HepG2 (cell line): ENCODE results near the gene P4HB. TPM values are rescaled to one million over a fixed set of nuclear protein-coding genes. Genes with fewer than 3 reads are reported as not detected.

Source experiments
- ATAC-seq: fragments of 200-7000 bp; cut with Tn5 transposase; 3 replicates; pipeline ENCODE4 v1.9.1; 2020; ENCODE audit warnings: mild to moderate bottlenecking, moderate library complexity
- BruUV-seq: library from RNA; stranded (reverse); fragments of 400-500 nt; replicated peaks from 2 replicates; lab custom pipeline; 2021; lab: Mats Ljungman, UMichigan
- CTCF ChIA-PET: fragments of 300-600 bp; formaldehyde crosslinking; extraction: SDS; loops from one replicate; lab custom pipeline; 2021; ENCODE audit warnings: low total read pairs, inconsistent platforms, low intra/inter-chr PET ratio; lab: Yijun Ruan, JAX
- POLR2A ChIA-PET: fragments of 350-600 bp; sonication (Branson Sonifier 250); formaldehyde crosslinking; loops from one replicate; lab custom pipeline; 2020; ENCODE audit warnings: antibody characterized with exemption, inconsistent platforms; lab: Yijun Ruan, JAX
- DNase-seq: peaks from one replicate; pipeline ENCODE4 v3.0.0-alpha.2; 2015; ENCODE audit warnings: low spot score
- FAIRE-seq: peaks from 3 replicates; lab custom pipeline; 2011; peaks lifted over from hg19 to GRCh38; lab: Jason Lieb, UNC
- H2AFZ ChIP-seq: one replicate; pipeline ENCODE4 v1.6.1; 2011; ENCODE audit warnings: low read length, inconsistent platforms
- H3K27ac ChIP-seq: fragments of 300-600 bp; 3 replicates; pipeline ENCODE4 v1.8.0; 2011; ENCODE audit warnings: mixed run types, mild to moderate bottlenecking, mixed read lengths, low read length, inconsistent platforms; ENCODE audit not compliant: insufficient read depth; ENCODE audit errors: extremely low read length
- H3K27me3 ChIP-seq, 2 experiments: fragments of 200-600 bp in 1 of 2; 2 replicates in 1 of 2; 3 replicates in 1 of 2; pipeline versions ENCODE4 v1.6.0 to v1.8.0; 2011; ENCODE audit warnings: low read length in 2 of 2, mild to moderate bottlenecking in 2 of 2, moderate library complexity in 2 of 2, inconsistent platforms in 1 of 2; ENCODE audit not compliant: insufficient read depth in 2 of 2, control insufficient read depth in 1 of 2
- H3K36me3 ChIP-seq, 2 experiments: fragments of 200-600 bp in 1 of 2; replicated peaks in 1 of 2; 2 replicates in 1 of 2; 3 replicates in 1 of 2; pipeline versions ENCODE4 v1.5.1 to v1.8.0; 2011; ENCODE audit warnings: low read length in 2 of 2, inconsistent platforms in 1 of 2; ENCODE audit not compliant: insufficient read depth in 2 of 2, control insufficient read depth in 1 of 2
- H3K4me1 ChIP-seq: 2 replicates; pipeline ENCODE4 v1.5.1; 2012; ENCODE audit warnings: low read length, inconsistent platforms; ENCODE audit not compliant: insufficient read depth
- H3K4me2 ChIP-seq: 2 replicates; pipeline ENCODE4 v1.6.0; 2011; ENCODE audit warnings: low read depth, low read length, inconsistent platforms
- H3K4me3 ChIP-seq, 3 experiments: fragments of 200-600 bp in 1 of 3; sonication (generic), shearing (Covaris generic) in 1 of 3; replicated peaks in 1 of 3; 2 replicates each; pipeline ENCODE4 v1.5.1; 2011 to 2016; ENCODE audit warnings: low read length in 3 of 3, inconsistent platforms in 2 of 3, low read depth in 2 of 3, mild to moderate bottlenecking in 2 of 3, control low read depth in 1 of 3, mixed read lengths in 1 of 3; ENCODE audit not compliant: insufficient read depth in 1 of 3
- H3K79me2 ChIP-seq: one replicate; pipeline ENCODE4 v1.6.1; 2011; ENCODE audit warnings: low read length, inconsistent platforms; ENCODE audit not compliant: insufficient read depth
- H3K9ac ChIP-seq: 2 replicates; pipeline ENCODE4 v1.6.0; 2011; ENCODE audit warnings: mild to moderate bottlenecking, low read depth, low read length, inconsistent platforms; ENCODE audit not compliant: insufficient read depth
- H3K9me3 ChIP-seq: 2 replicates; pipeline ENCODE4 v1.5.1; 2012; ENCODE audit warnings: mild to moderate bottlenecking, low read length
- H4K20me1 ChIP-seq: 2 replicates; pipeline ENCODE4 v1.6.0; 2011; ENCODE audit warnings: inconsistent platforms, mild to moderate bottlenecking, low read length, moderate library complexity; ENCODE audit not compliant: insufficient read depth
- CHD2 ChIP-seq: IDR thresholded peaks from 2 replicates; pipeline ENCODE4 v1.6.1; 2011; ENCODE audit warnings: low read depth, low read length, improper control_type of control experiment
- CREM ChIP-seq, 2 experiments: sonication (generic) in 1 of 2; formaldehyde crosslinking in 1 of 2; IDR thresholded peaks; 2 replicates each; pipeline versions ENCODE4 v1.4.0 to v1.6.1; 2016 to 2020; ENCODE audit warnings: antibody characterized with exemption in 1 of 2, mild to moderate bottlenecking in 1 of 2, missing genetic modification reagents in 1 of 2
- FLYWCH1 ChIP-seq: sonication (generic); formaldehyde crosslinking; IDR thresholded peaks from 2 replicates; pipeline ENCODE4 v1.8.1; 2023; ENCODE audit warnings: mild to moderate bottlenecking, missing genetic modification reagents
- GABPA ChIP-seq, 2 experiments: IDR thresholded peaks; 2 replicates each; pipeline ENCODE4 v1.6.1; 2011 to 2016; ENCODE audit warnings: low read depth in 2 of 2, low read length in 1 of 2, missing biosample characterization in 1 of 2, missing genetic modification characterization in 1 of 2
- NAIF1 ChIP-seq: sonication (generic); formaldehyde crosslinking; IDR thresholded peaks from 2 replicates; pipeline ENCODE4 v1.5.0; 2020; ENCODE audit warnings: mild to moderate bottlenecking, missing genetic modification reagents, borderline replicate concordance
- NFYB ChIP-seq: sonication (generic); formaldehyde crosslinking; IDR thresholded peaks from 2 replicates; pipeline ENCODE4 v1.4.0; 2020; ENCODE audit warnings: missing genetic modification reagents
- SIN3A ChIP-seq: IDR thresholded peaks from 2 replicates; pipeline ENCODE4 v1.6.1; 2011; ENCODE audit warnings: low read depth, mild to moderate bottlenecking, control low read depth, low read length, borderline replicate concordance
- TMF1 ChIP-seq: sonication (generic); formaldehyde crosslinking; IDR thresholded peaks from 2 replicates; pipeline ENCODE4 v1.8.1; 2022; ENCODE audit warnings: low read depth, missing genetic modification reagents
- TOPORS ChIP-seq: sonication (generic); formaldehyde crosslinking; IDR thresholded peaks from 2 replicates; pipeline ENCODE4 v1.8.0; 2023; ENCODE audit warnings: mild to moderate bottlenecking, missing genetic modification reagents
- ZFYVE20 ChIP-seq: sonication (generic); formaldehyde crosslinking; IDR thresholded peaks from 2 replicates; pipeline ENCODE4 v1.8.0; 2023; ENCODE audit warnings: low read depth, mild to moderate bottlenecking, moderate library complexity, missing genetic modification reagents, borderline replicate concordance
- ZNF121 ChIP-seq: sonication (generic); formaldehyde crosslinking; IDR thresholded peaks from 2 replicates; pipeline ENCODE4 v1.5.0; 2020; ENCODE audit warnings: mild to moderate bottlenecking, missing genetic modification reagents
- ZNF816 ChIP-seq: sonication (generic); formaldehyde crosslinking; IDR thresholded peaks from 2 replicates; pipeline ENCODE4 v1.8.0; 2022; ENCODE audit warnings: missing genetic modification reagents, mild to moderate bottlenecking, borderline replicate concordance
- WGBS: methylation state at CpG from one replicate; pipeline ENCODE4 v1.1.6; 2017; ENCODE audit warnings: low lambda C conversion rate; 5-methylcytosine and 5-hydroxymethylcytosine counted together
- in situ Hi-C: cut with HindIII; loops from 2 replicates; pipeline ENCODE4 v1.10.0; 2017; ENCODE audit warnings: low pct_unique_long_range_greater_than_20kb; ENCODE audit not compliant: extremely low pct_ligation_motif_present
- intact Hi-C: fragments of 100-400 bp; cut with micrococcal nuclease; formaldehyde crosslinking; loops from one replicate; pipeline ENCODE4 v1.10.0; 2022; ENCODE audit not compliant: unreplicated experiment
- polyA plus RNA-seq, 8 experiments: library from polyadenylated mRNA; depleted of rRNA in 3 of 8; stranded (reverse) in 7 of 8; unstranded in 1 of 8; fragments of >200 nt; fragmentation: Illumina TruSeq in 4 of 8; extraction: Trizol in 4 of 8; gene quantifications; 2 replicates each; pipeline versions ENCODE4 v1.2.1 to v1.2.3, GENCODE V29; 2011 to 2016; ENCODE audit warnings: low read depth in 4 of 8, missing spikeins in 1 of 8, mixed read lengths in 1 of 8; ENCODE audit not compliant: insufficient read depth in 1 of 8
- total RNA-seq, 5 experiments: library from RNA; depleted of rRNA; stranded (reverse); fragments of >200 nt; fragmentation: Illumina TruSeq; extraction: Trizol; gene quantifications; 2 replicates each; pipeline ENCODE4 v1.2.3, GENCODE V29; 2016; ENCODE audit warnings: low read depth in 1 of 5
- TF ChIP-seq, protein P1 (sequence below): sonication (generic); formaldehyde crosslinking; IDR thresholded peaks from 2 replicates; pipeline ENCODE4 v1.8.0; 2022; ENCODE audit warnings: low read depth, missing genetic modification reagents

Gene P4HB
- total and polyA plus RNA-seq, 2 of the 13 experiments (the other 11 are each of a cell fraction or from before 2014, with no cell fraction given) = 185 to 782 TPM

DNA sequence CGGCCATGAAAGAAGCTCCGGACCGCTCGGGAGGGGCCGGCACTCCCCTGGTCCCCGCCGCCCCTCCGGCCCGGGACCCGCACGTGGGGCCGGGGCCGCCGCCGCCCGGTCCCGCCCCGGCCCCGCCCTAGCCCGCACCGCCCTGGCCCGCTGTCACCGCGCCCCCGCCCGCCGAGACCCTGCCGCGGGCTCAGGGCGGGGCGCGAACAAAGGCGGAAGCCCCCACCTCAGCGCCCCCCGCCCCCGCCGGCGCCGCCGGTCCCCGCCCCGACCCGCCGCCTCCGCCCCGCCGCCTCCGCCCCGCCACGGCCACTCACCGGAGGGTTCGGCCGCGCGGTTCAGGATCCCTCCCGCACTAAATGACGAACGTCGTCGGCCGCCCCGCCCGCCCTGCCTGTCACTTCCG lies 10.6 kb upstream of the P4HB start, which contains the start of gene ARHGDIA:
TSS of gene ARHGDIA (minus strand) at position 357 of the 406 bp plus-strand sequence. CDS start 1,407 bp downstream, outside the sequence.
- H3K4me3 ChIP-seq = peak within 1 kb of the TSS; percentile 72 to 92 (median 90)
- DNase-seq (no peak), ATAC-seq (peak; percentile 3; the same call in 2 of the 3 replicates), FAIRE-seq (no peak)
- H3K4me2 ChIP-seq = peak within 1 kb of the TSS; percentile 94
- BruUV-seq = no TSS peak
- no peaks in the 10 kb centered on the region for H3K27me3 ChIP-seq
- peaks cover 12 to 18% of the 10 kb centered on the region in 2 experiments for H3K36me3 ChIP-seq
- peak within 1 kb of the TSS; percentile 98 for H3K27ac ChIP-seq
- in situ Hi-C loops = no loop called here
- H3K9ac ChIP-seq = peak within 1 kb of the TSS; percentile 100
- ChIA-PET POLR2A (interaction anchor here (1.0 to 4.3 kb wide), 10 partner anchors 9 to 232 kb away, joined by 3 to 26 read pairs (median 8); partner anchors contain the start of genes ALYREF, ANAPC11, CENPX and DCXR), CTCF (interaction anchor here (1.4 kb wide), 1 partner anchor 150 kb away, joined by 3 read pairs; no protein-coding TSS in a partner anchor)
- no peak within 1 kb of the TSS for H2AFZ ChIP-seq
- intact Hi-C loops = loop anchor here (5.0 kb wide), 1 partner anchor 41 kb away; the partner anchor contains the start of gene PCYT2
- peaks cover 58% of the 10 kb centered on the region for H3K4me1 ChIP-seq
- WGBS = no CpG with 5 or more reads among the region's 64 CpGs
- H3K79me2 ChIP-seq = peaks cover 24% of the 10 kb centered on the region
- no peaks in the 10 kb centered on the region for H3K9me3 ChIP-seq
- H4K20me1 ChIP-seq = peaks cover 34% of the 10 kb centered on the region; the same call in 1 of the 2 replicates
- TF ChIP-seq CHD2 (0 out of 2 replicates have a peak, but pooled peaks have one; percentile 11), SIN3A (peak; percentile 60; the same call in 1 of the 2 replicates), CREM (IDR thresholded peaks at IDR 0.05) (no peak), CREM (CRISPR knock-in tag; IDR thresholded peaks at IDR 0.05) (0 out of 2 replicates have a peak, but pooled peaks have one; percentile 20), TOPORS (CRISPR knock-in tag) (peak; percentile 8; the same call in 1 of the 2 replicates), NAIF1 (0 out of 2 replicates have a peak, but pooled peaks have one; percentile 58), ZFYVE20 (CRISPR knock-in tag) (no peak), ZNF121 (CRISPR knock-in tag) (no peak), GABPA (IDR thresholded peaks at IDR 0.05; ENCODE audit: low read depth, low read length) (no peak), GABPA (CRISPR knock-in tag; IDR thresholded peaks at IDR 0.05; ENCODE audit: low read depth) (peak; percentile 87), FLYWCH1 (CRISPR knock-in tag) (peak; percentile 31; the same call in 1 of the 2 replicates), TMF1 (peak; percentile 29; the same call in 1 of the 2 replicates), NFYB (CRISPR knock-in tag) (peak; percentile 10; the same call in 1 of the 2 replicates), ZNF816 (CRISPR knock-in tag) (0 out of 2 replicates have a peak, but pooled peaks have one; percentile 40)
- TF ChIP-seq, protein P1, sequence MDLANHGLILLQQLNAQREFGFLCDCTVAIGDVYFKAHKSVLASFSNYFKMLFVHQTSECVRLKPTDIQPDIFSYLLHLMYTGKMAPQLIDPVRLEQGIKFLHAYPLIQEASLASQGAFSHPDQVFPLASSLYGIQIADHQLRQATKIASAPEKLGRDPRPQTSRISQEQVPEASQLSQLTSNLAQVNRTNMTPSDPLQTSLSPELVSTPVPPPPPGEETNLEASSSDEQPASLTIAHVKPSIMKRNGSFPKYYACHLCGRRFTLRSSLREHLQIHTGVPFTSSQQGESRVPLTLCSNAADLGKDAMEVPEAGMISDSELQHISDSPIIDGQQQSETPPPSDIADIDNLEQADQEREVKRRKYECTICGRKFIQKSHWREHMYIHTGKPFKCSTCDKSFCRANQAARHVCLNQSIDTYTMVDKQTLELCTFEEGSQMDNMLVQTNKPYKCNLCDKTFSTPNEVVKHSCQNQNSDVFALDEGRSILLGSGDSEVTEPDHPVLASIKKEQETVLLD (CRISPR knock-in tag) = peak; percentile 96; the same call in 1 of the 2 replicates
